ENCODE results near the gene NID1.

Gene NID1, protein sequence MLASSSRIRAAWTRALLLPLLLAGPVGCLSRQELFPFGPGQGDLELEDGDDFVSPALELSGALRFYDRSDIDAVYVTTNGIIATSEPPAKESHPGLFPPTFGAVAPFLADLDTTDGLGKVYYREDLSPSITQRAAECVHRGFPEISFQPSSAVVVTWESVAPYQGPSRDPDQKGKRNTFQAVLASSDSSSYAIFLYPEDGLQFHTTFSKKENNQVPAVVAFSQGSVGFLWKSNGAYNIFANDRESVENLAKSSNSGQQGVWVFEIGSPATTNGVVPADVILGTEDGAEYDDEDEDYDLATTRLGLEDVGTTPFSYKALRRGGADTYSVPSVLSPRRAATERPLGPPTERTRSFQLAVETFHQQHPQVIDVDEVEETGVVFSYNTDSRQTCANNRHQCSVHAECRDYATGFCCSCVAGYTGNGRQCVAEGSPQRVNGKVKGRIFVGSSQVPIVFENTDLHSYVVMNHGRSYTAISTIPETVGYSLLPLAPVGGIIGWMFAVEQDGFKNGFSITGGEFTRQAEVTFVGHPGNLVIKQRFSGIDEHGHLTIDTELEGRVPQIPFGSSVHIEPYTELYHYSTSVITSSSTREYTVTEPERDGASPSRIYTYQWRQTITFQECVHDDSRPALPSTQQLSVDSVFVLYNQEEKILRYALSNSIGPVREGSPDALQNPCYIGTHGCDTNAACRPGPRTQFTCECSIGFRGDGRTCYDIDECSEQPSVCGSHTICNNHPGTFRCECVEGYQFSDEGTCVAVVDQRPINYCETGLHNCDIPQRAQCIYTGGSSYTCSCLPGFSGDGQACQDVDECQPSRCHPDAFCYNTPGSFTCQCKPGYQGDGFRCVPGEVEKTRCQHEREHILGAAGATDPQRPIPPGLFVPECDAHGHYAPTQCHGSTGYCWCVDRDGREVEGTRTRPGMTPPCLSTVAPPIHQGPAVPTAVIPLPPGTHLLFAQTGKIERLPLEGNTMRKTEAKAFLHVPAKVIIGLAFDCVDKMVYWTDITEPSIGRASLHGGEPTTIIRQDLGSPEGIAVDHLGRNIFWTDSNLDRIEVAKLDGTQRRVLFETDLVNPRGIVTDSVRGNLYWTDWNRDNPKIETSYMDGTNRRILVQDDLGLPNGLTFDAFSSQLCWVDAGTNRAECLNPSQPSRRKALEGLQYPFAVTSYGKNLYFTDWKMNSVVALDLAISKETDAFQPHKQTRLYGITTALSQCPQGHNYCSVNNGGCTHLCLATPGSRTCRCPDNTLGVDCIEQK

DNA sequence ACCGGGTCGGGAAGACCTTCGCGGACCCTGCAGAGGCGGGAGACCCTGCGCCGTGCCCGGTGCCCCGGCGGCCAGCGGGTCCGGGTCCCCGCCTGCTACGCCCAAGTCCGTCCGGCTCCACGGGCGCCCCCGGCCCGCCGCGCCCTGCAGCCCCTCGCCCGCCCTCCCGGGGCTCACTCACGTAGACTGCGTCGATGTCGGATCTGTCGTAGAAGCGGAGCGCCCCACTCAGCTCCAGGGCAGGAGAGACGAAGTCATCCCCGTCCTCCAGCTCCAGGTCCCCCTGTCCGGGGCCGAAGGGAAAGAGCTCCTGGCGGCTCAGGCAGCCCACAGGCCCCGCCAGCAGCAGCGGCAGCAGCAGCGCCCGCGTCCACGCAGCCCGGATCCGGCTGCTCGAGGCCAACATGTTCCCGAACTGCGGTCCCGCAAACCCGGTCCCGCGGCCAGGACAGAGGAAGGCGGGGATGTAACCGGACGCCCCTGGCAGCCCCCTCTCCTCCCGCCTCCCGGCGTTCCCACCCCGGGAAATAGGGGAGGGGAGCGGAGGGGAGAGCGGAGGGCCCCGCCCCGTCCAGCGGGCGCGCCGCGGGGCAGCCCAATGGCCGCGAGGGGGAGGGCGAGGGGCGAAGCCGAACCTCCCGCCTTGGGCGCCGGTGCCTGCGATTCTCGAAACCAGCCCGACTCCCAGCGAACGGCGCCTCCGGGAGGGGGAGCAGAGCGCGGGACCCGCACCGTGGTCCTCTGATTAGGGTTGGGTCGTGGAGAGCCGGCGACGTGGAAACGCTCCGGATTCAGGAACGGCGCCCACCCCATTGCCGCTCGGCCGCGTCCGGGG lies at the start of gene NID1:
NID1 (minus strand) TSS at position 417 of the 835 bp plus-strand sequence; CDS start at position 406, 11 bp downstream.
- peak; percentile 25 for DNase-seq

DNA sequence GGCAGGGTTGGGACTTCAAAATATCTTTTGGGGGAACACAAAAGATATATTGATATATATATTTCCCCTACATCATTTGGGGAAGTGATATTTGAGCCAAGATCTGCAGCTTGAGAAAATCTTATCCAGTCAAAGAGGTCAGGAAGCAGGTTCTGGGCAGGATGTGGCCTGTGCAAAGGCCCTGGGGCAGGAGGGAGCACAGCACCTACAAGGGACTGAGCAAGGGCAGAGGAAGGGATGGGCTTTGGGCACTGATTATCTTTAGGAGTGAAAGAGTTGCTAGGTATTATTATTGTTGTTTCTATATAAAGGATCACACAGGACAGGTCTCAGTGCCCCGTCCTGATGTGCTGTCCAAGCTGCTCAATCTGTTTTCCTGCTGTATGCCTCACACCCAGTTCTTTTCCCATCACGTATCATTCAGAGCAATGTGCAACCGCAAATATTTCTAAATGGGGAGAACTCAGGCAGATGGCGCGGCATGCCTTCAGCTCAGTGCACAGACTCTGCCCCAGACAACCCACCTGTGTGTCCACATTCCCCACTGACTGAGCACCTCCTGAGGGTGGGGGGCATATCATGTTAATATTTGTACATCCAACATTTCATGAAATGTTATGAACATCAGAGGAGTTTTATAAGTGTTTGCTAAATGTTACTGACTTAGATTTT lies 49.3 kb upstream of the NID1 start:
- DNase-seq = no peak

DNA sequence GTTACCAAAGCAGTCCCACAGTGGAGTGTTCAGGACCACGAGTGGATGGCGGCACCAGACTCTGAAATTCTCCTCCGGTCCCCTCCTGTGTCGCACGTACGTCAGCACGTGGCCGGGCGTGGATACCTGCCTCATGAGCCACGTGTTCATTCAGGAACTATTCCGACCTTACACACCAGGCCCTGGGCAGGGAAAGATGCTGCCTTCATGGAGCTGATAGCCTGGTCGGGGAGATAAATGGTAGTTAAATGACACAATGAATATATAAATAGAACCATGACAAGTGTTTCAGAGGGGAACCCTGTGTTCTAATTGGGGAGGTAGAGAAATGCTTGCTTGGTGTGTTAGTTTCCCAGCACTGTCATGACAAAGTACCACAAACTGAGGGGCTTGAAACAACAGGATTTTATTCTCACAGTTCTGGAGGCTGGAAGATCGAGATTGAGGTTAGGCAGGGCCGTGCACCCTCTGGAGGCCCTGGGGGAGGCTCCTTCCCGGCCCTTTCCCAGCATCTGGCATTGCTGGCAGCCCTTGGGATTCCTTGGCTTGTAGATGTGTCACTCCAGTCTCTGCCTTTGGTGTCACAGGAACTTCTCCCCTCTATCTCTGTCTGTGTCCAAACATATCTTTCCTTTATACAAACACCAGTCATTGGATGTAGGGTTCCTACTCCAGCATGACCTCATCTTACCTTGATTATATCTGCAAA lies 48.6 kb upstream of the NID1 start:
- no peak for DNase-seq

DNA sequence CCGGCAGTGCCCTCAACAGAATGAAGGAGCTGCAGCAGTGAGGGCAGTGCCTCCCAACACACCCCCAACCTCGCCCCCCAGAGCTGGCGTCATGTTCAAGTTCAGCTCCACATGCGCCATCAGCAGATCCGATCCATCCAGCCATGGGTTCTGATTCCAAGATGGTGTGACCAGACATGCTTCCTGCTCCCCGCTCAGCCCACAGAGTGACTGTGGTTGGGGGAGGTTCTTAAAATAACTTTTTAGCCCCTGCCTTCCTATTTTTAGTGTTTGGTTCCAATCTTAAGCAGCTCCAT lies 47.4 kb upstream of the NID1 start:
- no peak for DNase-seq

DNA sequence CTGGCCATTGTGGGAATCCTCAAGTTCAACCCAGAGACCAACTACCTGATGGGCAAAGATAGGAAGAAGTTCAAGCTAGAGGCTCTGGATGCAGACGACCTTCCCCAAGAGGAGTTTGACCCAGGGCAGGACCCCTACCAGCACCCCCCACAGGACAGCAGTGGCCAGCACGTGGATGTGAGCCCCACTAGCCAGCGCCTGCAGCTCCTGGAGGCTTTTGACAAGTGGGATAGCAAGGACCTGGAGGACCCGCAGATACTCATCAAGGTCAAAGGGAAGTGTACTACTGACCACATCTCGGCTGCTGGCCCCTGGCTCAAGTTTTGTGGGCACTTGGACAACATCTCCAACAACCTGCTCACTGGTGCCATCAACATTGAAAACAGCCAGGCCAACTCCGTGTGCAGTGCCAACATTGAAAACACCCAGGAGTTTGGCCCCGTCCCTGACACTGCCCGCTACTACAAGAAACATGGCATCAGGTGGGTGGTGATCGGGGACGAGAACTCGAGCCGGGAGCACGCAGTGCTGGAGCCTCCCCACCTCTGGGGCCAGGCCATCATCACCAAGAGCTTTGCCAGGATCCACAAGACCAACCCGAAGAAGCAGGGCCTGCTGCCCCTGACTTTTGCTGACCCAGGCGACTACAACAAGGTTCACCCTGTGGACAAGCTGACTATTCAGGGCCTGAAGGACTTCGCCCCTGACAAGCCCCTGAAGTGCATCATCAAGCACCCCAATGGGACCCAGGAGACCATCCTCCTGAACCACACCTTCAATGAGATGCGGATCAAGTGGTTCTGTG lies 46.8 kb upstream of the NID1 start:
- DNase-seq = no peak

DNA sequence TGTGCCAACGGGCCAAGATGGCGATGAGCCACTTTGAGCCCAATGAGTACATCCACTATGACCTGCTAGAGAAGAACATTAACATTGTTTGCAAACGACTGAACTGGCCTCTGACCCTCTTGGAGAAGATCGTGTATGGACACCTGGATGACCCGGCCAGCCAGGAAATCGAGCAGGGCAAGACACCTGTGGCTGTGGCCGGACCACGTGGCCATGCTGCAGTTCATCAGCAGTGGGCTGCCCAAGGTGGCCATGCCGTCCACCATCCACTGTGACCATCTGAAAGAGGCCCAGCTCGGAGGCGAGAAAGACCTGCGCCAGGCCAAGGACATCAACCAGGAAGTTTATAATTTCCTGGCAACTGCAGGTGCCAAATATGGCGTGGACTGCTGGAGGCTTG lies 45.2 kb upstream of the NID1 start:
- DNase-seq = no peak

DNA sequence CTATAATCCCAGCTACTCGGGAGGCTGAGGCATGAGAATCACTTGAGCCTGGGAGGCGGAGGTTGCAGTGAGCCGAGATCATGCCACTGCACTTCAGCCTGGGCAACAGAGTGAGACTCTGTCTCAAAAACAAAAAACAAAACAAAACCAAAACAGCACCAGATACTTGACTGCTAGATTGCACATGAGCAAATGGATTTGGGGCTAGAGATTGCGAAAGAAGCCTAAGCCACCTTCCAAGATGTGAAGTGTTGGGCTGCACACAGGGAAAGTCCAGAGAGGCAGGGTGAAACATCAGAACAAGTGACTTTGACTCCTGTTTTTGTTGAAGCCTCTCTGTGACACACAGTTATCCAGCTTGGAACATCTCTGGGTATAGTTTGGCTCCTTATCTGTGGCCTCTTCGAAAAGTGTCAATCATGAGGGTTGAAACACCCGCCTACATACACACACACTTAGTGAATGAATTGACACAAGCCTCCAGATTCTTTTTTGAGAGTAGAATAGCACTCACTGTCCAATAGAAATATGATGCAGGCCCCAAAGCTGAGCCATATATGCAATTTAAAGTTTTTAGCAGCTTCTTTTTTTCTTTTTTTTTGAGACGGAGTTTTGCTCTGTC lies 43.2 kb upstream of the NID1 start:
- no peak for DNase-seq

DNA sequence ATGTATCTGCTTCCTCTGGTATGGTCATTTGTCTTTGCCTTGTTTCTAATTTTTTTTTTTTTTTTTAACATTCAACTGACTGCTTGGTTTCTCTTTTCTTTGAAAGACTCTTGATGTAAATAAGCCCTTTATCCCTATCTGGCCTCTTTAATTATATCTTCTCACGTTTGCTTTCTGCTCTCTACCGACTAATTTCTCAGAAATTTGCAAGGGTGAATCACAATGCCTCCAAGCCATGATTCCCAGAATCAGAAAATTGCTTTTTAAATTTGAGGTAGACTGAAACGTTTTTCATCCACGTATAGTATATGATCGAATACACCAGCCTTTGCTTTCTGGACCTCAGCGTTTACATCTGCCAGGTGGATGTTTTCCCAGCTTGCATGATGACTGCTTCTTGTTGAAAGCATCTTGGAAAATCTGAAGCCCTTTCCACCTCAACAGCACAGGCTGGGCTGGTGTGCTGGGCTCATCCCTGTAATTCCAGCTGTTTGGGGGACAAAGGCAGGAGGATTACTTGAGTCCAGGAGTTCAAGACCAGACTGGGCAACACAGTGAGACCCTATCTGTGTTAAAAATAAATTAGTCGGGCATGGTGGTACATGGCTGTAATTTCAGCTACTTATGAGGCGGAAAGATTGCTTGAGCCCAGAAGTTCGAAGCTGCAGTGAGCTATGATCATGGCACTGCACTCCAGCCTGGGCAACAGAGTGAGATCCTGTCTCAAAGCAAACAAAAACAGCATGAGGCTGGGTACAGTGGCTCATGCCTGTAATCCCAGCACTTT lies 42.4 kb upstream of the NID1 start:
- no peak for DNase-seq

DNA sequence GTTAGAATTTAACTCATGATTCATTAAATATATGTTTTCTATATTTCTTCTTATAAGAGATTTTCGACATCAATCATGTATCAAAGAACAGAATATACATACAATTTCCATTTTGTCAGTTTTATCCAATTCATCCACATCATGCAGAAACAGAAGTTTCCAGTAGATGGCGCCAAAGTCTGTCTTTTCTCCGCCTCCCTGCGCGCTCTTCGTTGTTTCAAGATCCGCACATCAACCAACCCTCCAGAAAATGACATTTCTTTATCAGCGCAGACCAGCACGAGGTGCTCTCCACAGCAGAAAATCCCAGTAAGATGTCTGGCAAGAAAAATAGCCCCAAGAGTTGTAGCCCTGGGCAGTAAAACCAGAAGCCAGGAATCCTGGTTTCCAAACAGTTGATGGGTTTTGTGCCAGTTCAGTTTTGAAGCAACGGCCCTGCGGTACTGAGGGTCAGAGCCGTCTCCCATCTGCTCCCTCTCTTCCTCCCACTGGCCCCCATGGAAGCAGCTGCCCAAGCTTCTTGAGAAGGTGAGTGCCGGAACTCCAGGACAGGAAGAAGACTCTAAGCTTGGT lies 38.8 kb upstream of the NID1 start:
- peak; percentile 61 for DNase-seq

DNA sequence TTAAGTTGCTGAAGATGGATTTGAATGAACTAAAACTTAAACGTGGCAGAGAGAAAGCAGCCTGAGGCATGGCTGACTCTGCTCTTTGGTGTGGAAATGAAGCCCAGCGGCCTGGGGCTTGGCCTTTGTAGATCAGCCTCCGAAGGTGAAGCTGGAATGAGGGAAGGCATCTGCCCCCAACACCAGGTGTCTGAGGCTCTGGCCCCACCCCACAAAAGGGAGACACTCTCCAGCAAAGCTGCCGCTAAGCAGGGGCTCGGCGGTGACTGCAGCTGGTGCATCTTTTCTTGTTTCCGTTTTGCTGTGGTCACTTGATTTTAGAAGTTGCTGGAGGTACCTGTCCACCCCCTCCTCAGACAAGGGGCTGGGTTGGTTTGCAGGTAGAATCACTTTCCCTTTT lies 38.2 kb upstream of the NID1 start:
- no peak for DNase-seq

DNA sequence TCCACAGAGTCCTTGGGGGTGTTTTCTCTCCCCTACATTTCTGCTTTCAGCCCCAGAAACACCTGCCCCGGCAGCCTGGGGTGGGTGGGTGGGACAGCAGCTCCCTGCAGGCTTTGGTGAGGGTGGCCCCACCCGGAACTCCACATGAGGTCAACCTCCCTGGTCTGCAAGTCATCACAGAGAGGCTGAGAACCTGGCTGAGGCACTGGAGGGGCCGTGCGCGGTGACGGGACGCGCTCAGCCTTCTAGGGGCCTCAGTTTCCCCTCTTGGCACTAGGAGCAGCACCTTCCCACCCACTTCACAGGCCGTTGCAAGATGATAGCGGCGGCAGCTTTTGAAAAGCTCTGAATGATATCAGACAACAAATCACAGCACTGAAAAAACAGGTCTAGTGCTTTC lies 37.7 kb upstream of the NID1 start:
- no peak for DNase-seq

DNA sequence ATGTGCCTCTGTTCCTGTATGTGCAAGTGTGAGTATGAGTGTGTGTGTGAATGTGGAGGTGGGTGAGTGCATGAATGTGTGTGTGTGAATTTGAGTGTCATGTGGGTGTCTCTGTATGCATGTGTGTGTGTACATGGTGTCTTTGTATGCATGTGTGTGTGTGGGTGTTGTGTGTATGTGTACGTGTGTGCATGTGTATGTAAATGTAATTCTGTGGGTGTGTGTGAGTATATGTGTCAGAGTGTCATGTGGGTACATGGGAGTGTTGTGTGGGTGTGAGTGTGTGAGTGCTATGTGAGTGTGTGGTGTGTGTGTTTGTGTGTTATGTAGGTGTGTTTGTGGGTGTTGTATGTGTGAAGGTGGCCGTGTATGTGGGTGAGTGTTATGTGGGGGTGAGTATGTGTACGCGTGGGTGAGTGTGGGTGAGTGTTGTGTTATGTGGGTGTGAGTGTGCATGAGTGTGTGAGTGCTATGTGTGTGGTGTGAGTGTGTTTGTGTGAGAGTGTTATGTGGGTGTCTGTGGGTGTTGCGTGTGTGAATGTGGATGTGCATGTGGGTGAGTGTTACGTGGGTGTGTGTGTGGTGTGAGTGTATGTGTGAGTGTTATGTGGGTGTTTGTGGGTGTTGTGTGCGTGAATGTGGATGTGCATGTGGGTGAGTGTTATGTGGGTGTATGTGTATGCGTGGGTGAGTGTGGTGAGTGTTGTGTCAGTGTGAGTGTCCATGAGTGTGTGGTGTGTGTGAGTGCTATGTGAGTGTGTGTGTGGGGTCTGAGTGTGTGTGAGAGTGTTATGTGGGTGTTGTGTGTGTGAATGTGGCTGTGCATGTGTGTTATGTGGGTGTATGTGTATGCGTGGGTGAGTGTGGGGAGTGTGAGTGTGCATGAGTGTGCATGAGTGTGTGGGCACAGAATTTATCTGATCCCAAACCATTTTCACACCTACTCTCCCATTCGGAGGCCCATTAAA lies 36.6 kb upstream of the NID1 start:
- no peak for DNase-seq

DNA sequence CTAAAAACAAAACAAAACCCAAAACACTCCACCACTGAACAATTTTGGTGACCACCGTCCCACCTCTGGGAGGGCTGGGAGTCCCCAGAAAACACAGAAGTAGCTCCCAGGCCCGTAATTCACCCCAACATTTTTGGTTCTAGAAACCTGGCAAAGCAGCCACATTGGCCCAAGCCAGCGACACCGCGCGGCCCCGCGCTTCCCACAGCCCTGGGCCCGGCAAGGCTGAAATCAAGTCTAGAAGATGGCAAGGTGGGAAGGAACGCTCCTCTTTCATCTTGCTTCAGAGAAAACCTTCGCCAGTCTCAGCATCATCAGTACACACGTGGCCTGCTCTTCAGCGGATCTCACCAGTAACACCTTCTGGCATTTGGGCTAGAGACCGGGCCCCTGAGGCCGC lies 35.9 kb upstream of the NID1 start:
- no peak for DNase-seq

DNA sequence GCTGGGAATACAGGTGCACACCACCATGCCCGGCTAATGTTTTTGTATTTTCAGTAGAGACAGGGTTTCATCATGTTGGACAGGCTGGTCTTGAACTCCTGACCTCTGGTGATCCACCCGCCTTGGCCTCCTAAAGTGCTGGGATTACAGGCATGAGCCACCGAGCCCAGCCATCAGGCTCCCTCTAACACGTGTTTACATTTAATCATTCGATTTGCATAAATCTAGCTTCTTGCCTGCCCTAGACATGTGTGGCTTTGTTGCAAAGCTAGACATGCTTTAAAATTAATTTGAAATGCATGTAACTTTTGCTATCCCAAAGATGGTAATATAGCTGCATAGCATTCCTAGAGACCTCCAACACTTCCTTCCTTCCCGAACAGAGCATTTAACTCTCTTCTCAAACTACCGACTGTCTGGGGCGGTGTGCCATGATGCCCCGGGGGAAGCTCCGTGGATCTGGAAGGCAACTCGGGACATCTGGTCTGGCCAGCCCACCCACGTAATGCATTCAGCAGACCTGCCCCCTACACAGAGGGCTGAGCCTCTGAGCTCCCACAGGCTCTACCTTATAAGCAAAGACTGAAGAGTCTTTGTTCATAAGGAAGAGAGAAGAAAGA lies 34.6 kb upstream of the NID1 start:
- DNase-seq = no peak

DNA sequence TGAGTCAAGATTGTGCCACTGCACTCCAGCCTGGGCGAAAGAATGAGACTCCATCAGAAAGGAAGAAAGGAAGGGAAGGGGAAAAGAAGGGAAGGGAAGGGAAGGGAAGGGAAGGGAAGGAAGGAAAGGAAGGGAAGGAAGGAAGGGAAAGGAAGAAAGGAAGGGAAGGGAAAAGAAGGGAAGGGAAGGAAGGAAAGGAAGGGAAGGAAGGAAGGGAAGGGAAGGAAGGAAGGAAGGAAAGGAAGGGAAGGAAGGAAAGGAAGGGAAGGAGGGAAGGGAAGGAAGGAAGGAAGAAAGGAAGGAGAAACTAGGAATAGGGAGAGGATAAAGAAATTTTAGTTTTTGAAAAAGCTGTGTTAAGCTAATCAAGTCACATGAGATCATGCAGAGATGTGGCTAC lies 33.4 kb upstream of the NID1 start:
- DNase-seq = no peak

DNA sequence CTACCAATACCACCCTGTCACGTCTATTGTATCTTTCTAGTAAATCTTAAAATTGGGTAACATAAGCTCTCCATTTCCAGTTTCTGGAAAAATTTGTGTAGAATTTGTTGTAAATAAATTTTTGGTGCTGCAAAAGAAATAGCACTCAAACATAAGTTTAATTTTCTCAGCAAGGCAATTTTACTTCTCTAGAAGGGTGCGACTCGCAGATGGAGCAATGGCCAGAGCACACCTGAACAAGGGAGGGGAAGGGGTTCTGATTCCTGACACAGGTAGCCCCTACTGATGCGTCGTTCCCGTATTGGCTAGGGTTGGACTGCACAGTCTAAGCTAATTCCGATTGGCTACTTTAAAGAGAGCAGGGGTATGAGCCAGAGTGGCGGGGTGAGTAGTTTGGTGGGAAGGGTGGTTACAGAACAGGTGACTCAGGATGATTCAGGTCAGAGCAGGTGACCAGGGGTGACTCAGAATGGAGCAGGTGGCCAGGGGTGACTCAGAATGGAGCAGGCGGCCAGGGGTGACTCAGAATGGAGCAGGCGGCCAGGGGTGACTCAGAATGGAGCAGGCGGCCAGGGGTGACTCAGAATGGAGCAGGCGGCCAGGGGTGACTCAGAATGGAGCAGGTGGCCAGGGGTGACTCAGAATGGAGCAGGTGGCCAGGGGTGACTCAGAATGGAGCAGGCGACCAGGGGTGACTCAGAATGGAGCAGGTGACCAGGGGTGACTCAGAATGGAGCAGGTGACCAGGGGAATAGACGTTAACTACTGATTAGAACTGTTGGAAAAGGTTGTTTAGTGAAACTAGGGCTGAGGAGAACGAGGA lies 32.0 kb upstream of the NID1 start:
- peak; percentile 65 for DNase-seq

Measured in CD4-positive, alpha-beta T cell treated with Interleukin-6 for 4 hours (primary cell).